ENCODE results near the gene NFIB. TPM values are rescaled to one million over a fixed set of nuclear protein-coding genes. Genes with fewer than 3 reads are reported as not detected.

Gene NFIB
- total and polyA plus RNA-seq, 10 of the 15 experiments (the other 5 are each of a cell fraction or from before 2014, with no cell fraction given) = under 0.01 to 0.19 (median 0.05) TPM; not detected in 3

GRCh38 chr9:14082732-14083131 is 231.2 kb downstream of the NFIB start:
- BruUV-seq (replicated peaks) = no TSS peak
- no peaks in the 10 kb centered on the region for H3K27me3 ChIP-seq (replicated peaks in 1 of 2; ENCODE audit: control insufficient read depth in 2 of 2, insufficient read depth in 2 of 2, low read length in 1 of 2)
- H3K27ac ChIP-seq (ENCODE audit: control insufficient read depth, insufficient read depth) = no peak overlapping the region
- no peaks in the 10 kb centered on the region for H4K20me1 ChIP-seq (ENCODE audit: control insufficient read depth, insufficient read depth)
- 84% methylated on average over 2 of the region's 3 CpGs for WGBS (ENCODE audit: insufficient coverage, insufficient replicate concordance, low lambda C conversion rate, missing lambda C conversion rate)
- H2AFZ ChIP-seq (ENCODE audit: control insufficient read depth, low read depth, low read length) = no peak overlapping the region
- H3K4me1 ChIP-seq (ENCODE audit: control insufficient read depth, insufficient read depth, low read length) = no peaks in the 10 kb centered on the region
- in situ Hi-C loops (cut with MboI) (no loop called here), intact Hi-C loops (cut with micrococcal nuclease; ENCODE audit: unreplicated experiment) (no loop called here)
- SMC1A ChIA-PET (ENCODE audit: uncharacterized antibody, unreplicated experiment) = interaction anchor here (0.6 to 1.0 kb wide), 2 partner anchors 216 to 273 kb away, joined by 3 read pairs; no protein-coding TSS in a partner anchor
- H3K36me3 ChIP-seq (ENCODE audit: control insufficient read depth in 2 of 2, insufficient read depth in 2 of 2, low read length in 1 of 2) = no peaks in the 10 kb centered on the region
- POLR2A ChIA-PET = no interaction called here
- TF ChIP-seq, protein P1, sequence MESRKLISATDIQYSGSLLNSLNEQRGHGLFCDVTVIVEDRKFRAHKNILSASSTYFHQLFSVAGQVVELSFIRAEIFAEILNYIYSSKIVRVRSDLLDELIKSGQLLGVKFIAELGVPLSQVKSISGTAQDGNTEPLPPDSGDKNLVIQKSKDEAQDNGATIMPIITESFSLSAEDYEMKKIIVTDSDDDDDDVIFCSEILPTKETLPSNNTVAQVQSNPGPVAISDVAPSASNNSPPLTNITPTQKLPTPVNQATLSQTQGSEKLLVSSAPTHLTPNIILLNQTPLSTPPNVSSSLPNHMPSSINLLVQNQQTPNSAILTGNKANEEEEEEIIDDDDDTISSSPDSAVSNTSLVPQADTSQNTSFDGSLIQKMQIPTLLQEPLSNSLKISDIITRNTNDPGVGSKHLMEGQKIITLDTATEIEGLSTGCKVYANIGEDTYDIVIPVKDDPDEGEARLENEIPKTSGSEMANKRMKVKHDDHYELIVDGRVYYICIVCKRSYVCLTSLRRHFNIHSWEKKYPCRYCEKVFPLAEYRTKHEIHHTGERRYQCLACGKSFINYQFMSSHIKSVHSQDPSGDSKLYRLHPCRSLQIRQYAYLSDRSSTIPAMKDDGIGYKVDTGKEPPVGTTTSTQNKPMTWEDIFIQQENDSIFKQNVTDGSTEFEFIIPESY (IDR thresholded peaks at IDR 0.05) = no peak
- TF ChIP-seq, protein P2, sequence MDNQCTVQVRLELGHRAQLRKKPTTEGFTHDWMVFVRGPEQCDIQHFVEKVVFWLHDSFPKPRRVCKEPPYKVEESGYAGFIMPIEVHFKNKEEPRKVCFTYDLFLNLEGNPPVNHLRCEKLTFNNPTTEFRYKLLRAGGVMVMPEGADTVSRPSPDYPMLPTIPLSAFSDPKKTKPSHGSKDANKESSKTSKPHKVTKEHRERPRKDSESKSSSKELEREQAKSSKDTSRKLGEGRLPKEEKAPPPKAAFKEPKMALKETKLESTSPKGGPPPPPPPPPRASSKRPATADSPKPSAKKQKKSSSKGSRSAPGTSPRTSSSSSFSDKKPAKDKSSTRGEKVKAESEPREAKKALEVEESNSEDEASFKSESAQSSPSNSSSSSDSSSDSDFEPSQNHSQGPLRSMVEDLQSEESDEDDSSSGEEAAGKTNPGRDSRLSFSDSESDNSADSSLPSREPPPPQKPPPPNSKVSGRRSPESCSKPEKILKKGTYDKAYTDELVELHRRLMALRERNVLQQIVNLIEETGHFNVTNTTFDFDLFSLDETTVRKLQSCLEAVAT (IDR thresholded peaks at IDR 0.05) = no peak
- TF ChIP-seq PAX8 (IDR thresholded peaks at IDR 0.05) = no peak
- no peak for TF ChIP-seq ZNF274 (IDR thresholded peaks at IDR 0.05; ENCODE audit: insufficient read depth, insufficient read length)
- TF ChIP-seq WRNIP1 (IDR thresholded peaks at IDR 0.05; ENCODE audit: borderline replicate concordance, low read depth, low read length) = no peak
- TF ChIP-seq MXI1 (IDR thresholded peaks at IDR 0.05; ENCODE audit: low read depth, low read length) = no peak
- TF ChIP-seq ZNF622 (IDR thresholded peaks at IDR 0.05) = no peak
- TF ChIP-seq SRF (IDR thresholded peaks at IDR 0.05; ENCODE audit: low read depth in 2 of 2, low read length in 2 of 2) = no peak
- CTCF ChIA-PET = interaction anchor here (0.7 kb wide), 1 partner anchor 1178 kb away, joined by 4 read pairs; no protein-coding TSS in a partner anchor
- DNase-seq (ENCODE audit: low read depth, low spot score) (no peak), ATAC-seq (no peak), FAIRE-seq (no peak)
- no peaks in the 10 kb centered on the region for H3K79me2 ChIP-seq (ENCODE audit: control insufficient read depth, insufficient read depth, low read length)
- no peaks in the 10 kb centered on the region for H3K9me3 ChIP-seq (replicated peaks; ENCODE audit: control insufficient read depth, insufficient read depth, low read length)
- no peak overlapping the region for H3K9ac ChIP-seq (ENCODE audit: control insufficient read depth, insufficient read depth, low read length)
- RAD21 ChIA-PET (ENCODE audit: unreplicated experiment) = no interaction called here
- H3K4me3 ChIP-seq = no peak overlapping the region
- H3K4me2 ChIP-seq (ENCODE audit: control insufficient read depth, insufficient read depth) = no peak overlapping the region

All from GM12878 (cell line).